Gastrocnemius medialis (tissue), 4 donors: Measurements from ENCODE around the gene SUSD4.

Experiments
- POLR2A ChIP-seq, 2 donors: fragments of 450-650 bp; IDR thresholded peaks; one replicate each; pipeline ENCODE4 v1.6.1; 2017; ENCODE audit warnings: antibody characterized with exemption in 2 of 2, mild to moderate bottlenecking in 2 of 2, moderate library complexity in 2 of 2
- TF ChIP-seq, protein P1 (sequence below), 5 experiments: fragments of 450-650 bp in 3 of 5; fragments of 200-600 bp in 2 of 5; sonication (generic) in 2 of 5; IDR thresholded peaks in 4 of 5; conservative IDR thresholded peaks in 1 of 5; 1 replicate in 4 of 5; 2 replicates in 1 of 5; pipeline ENCODE4 v1.5.1; 2016 to 2019; ENCODE audit warnings: antibody characterized with exemption in 5 of 5, mild to moderate bottlenecking in 3 of 5, moderate library complexity in 3 of 5

- TF ChIP-seq, protein P1, sequence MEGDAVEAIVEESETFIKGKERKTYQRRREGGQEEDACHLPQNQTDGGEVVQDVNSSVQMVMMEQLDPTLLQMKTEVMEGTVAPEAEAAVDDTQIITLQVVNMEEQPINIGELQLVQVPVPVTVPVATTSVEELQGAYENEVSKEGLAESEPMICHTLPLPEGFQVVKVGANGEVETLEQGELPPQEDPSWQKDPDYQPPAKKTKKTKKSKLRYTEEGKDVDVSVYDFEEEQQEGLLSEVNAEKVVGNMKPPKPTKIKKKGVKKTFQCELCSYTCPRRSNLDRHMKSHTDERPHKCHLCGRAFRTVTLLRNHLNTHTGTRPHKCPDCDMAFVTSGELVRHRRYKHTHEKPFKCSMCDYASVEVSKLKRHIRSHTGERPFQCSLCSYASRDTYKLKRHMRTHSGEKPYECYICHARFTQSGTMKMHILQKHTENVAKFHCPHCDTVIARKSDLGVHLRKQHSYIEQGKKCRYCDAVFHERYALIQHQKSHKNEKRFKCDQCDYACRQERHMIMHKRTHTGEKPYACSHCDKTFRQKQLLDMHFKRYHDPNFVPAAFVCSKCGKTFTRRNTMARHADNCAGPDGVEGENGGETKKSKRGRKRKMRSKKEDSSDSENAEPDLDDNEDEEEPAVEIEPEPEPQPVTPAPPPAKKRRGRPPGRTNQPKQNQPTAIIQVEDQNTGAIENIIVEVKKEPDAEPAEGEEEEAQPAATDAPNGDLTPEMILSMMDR (IDR thresholded peaks at IDR 0.05 in 4 of 5, conservative IDR thresholded peaks at IDR 0.05 in 1 of 5) = no peak
- TF ChIP-seq POLR2A (IDR thresholded peaks at IDR 0.05) = no peak
Observed at GRCh38 chr1:223344491-223344890, 19.5 kb downstream of the SUSD4 start.
